OCI-M2 (cell line): ENCODE data around the gene CD70.
"Not testable (repeated sequence)": the region's sequence is repeated elsewhere in the genome, so short reads cannot be mapped to it uniquely, and the experiment has no call there.

Experiments used
- DNase-seq: peaks from one replicate; lab custom pipeline; 2025; ENCODE audit not compliant: unreplicated experiment; lab: John Stamatoyannopoulos, UW

Gene CD70

GRCh38 chr19:6590827-6591319 lies at the start of gene CD70:
Gene CD70, minus strand, starts transcription at chr19:6591150. Its CDS starts 148 bp downstream, at chr19:6591002.
- DNase-seq: no peak

- DNase-seq: not testable (repeated sequence)
Measured at GRCh38 chr19:6640333-6640732, 49.4 kb upstream of the CD70 start.

- no peak for DNase-seq
Measured at GRCh38 chr19:6639439-6639838, 48.5 kb upstream of the CD70 start.

GRCh38 chr19:6633456-6633813 lies 42.5 kb upstream of the CD70 start:
- DNase-seq: not testable (repeated sequence)

- peak; percentile 40 for DNase-seq
Measured at GRCh38 chr19:6632747-6633455, 42.0 kb upstream of the CD70 start.

GRCh38 chr19:6632002-6632621 lies 41.2 kb upstream of the CD70 start:
- no peak for DNase-seq

- no peak for DNase-seq
Measured at GRCh38 chr19:6626764-6627163, 35.8 kb upstream of the CD70 start.

GRCh38 chr19:6617374-6617773 lies 26.4 kb upstream of the CD70 start:
- DNase-seq: no peak

GRCh38 chr19:6616011-6616410 lies 25.1 kb upstream of the CD70 start:
- DNase-seq: no peak

- no peak for DNase-seq
Measured at GRCh38 chr19:6613711-6614110, 22.8 kb upstream of the CD70 start.

- DNase-seq: no peak
Measured at GRCh38 chr19:6610934-6611852, 20.2 kb upstream of the CD70 start.

GRCh38 chr19:6608940-6609339 lies 18.0 kb upstream of the CD70 start:
- no peak for DNase-seq

GRCh38 chr19:6608146-6608545 lies 17.2 kb upstream of the CD70 start:
- not testable (repeated sequence) for DNase-seq

- DNase-seq: not testable (repeated sequence)
Measured at GRCh38 chr19:6606276-6607070, 15.5 kb upstream of the CD70 start.

- DNase-seq: no peak
Measured at GRCh38 chr19:6604906-6605305, 14.0 kb upstream of the CD70 start.

- DNase-seq: no peak
Measured at GRCh38 chr19:6602729-6603114, 11.8 kb upstream of the CD70 start.

GRCh38 chr19:6601537-6602052 lies 10.6 kb upstream of the CD70 start:
- DNase-seq: not testable (repeated sequence)

- not testable (repeated sequence) for DNase-seq
Measured at GRCh38 chr19:6600951-6601536, 10.1 kb upstream of the CD70 start.

GRCh38 chr19:6599866-6600454 lies 9.0 kb upstream of the CD70 start:
- DNase-seq: no peak
